Measurements from ENCODE around the gene USP21. TPM values are rescaled to one million over a fixed set of nuclear protein-coding genes. Genes with fewer than 3 reads are reported as not detected.
"Not testable (repeated sequence)": the region's sequence is repeated elsewhere in the genome, so short reads cannot be mapped to it uniquely, and the experiment has no call there.

USP21 gene
- total RNA-seq (2014; rRNA removed; shearing (Covaris generic)), result 7.9 and 10.1 TPM in 2 replicates

DNA sequence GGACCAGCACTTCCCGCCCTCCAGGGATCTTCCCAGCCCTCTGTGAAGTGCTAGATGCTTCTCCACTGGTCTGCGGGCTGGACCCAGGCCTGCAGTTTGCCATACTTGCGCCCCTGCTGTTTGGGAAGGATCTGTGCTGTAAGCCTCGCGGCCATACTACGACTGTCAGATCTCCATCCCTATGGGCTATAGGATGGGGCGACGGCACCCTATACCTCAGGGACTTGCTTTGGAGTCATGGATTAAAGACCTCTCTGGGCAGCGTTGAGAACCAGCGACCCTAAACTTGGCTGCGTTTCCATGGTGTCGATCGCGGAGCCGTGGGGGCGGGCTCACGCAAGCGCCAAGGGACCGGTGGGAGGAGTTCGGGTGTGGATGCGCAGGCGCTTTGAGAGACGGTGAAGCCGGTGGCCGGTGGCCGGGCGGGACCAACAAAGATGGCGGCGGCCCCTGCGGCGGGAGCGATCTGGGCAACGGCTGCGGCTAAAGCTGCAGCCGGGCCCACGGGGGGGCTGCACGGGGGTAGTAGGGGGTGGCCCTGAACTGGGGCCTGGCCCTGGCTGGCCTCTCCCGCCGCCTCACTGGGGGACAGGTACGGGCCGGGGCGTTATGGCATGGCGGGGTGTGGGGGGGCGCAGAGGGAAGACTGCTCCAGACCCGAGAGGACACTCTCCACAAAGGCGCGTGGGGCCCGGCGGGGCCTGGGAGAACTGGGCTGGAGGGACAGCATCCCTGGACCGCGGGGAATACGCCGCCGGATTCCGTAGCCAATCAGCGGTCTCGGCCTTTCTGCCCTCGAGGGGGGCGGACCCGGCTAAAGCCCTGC, at the start of gene USP21:
TSS of gene USP21 (plus strand) at position 414 of the 826 bp plus-strand sequence. CDS start 1,141 bp downstream, outside the sequence.
- DNase-seq (ENCODE audit: low read depth), result peak; percentile 88

GRCh38 chr1:161111117-161111516, 48.2 kb upstream of the USP21 start:
- DNase-seq (ENCODE audit: low read depth), result no peak

DNA sequence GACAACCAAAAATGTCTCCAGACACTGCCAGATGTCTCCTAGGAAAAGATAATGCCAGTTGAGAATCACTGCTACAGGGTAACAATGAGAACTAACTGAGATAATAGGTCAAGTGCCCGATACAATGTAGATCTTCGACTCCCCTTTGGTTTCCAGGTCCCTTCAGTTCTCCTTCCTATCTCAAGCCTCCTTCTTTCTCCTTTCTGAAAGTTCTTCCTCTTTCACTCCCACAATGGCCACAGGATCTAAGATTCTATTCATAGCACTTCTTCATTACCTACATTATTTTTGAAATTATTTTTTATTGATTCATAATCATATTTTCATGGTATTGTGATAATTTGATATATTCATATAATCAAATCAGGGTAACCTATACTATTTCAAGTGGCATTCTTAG, 47.8 kb upstream of the USP21 start:
- no peak for DNase-seq (ENCODE audit: low read depth)

DNA sequence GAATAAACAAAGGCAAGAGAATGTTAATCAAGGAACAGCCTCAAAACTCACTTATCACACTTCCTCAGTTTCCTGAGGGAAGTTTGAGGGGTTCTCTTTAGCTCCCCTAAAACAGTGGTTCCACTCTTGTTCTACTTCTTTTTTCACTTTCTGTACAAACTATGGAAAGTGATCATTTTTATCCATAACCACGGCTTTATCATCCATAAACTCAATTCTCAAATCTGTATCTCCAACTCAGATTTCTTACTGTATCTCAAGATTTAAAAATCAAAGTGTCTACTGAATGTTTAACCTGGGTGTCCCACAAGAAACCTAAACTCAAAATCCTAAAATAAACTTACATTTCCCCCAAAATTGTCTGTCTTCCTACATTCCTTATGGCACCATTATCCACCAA, 45.4 kb upstream of the USP21 start:
- DNase-seq (ENCODE audit: low read depth), result no peak

DNA sequence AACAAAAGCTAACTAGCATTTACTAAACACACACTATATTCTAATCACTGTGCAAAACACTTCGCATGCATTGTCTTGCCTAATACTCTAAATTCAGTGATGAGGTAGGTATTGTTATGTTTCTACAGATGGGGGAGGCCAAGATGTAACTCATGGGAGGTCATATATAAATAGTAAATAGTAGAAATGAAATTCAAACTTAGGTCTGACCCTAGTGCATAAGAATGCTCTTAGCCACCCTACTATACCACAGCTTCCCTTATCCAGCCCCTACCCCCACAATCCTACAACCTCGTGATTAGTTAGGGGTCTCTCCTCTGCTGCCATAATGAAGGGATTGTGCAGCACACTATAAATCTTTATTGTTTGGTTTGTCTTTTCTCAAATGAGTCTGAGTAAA, 44.7 kb upstream of the USP21 start:
- DNase-seq (ENCODE audit: low read depth), result no peak

DNA sequence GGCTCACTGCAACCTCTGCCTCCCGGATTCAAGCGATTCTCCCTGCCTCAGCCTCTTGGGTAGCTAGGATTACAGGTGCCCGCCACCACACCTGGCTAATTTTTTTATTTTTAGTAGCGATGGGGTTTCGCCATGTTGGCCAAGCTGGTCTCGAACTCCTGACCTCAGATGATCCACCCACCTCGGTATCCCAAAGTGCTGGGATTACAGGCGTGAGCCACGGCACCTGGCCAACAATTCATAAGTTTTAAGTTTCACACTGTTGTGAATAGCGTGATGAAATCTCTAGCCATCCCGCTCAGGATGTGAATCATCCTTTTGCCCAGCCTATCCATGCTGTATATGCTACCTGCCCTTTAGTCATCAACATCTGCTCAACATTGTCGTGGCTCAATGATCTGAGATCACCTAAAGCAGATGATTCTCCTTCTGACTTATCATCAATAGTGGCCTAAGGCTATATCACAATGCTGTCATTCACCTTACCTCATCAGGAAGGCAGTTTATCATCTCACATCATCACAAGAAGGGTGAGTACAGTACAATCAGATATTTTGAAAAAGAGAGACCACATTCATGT, 44.1 kb upstream of the USP21 start:
- DNase-seq (ENCODE audit: low read depth), result peak; percentile 93

- not testable (repeated sequence) for DNase-seq (ENCODE audit: low read depth)
These were observed 43.3 kb upstream of the USP21 start for GRCh38 chr1:161115961-161116360.

DNA sequence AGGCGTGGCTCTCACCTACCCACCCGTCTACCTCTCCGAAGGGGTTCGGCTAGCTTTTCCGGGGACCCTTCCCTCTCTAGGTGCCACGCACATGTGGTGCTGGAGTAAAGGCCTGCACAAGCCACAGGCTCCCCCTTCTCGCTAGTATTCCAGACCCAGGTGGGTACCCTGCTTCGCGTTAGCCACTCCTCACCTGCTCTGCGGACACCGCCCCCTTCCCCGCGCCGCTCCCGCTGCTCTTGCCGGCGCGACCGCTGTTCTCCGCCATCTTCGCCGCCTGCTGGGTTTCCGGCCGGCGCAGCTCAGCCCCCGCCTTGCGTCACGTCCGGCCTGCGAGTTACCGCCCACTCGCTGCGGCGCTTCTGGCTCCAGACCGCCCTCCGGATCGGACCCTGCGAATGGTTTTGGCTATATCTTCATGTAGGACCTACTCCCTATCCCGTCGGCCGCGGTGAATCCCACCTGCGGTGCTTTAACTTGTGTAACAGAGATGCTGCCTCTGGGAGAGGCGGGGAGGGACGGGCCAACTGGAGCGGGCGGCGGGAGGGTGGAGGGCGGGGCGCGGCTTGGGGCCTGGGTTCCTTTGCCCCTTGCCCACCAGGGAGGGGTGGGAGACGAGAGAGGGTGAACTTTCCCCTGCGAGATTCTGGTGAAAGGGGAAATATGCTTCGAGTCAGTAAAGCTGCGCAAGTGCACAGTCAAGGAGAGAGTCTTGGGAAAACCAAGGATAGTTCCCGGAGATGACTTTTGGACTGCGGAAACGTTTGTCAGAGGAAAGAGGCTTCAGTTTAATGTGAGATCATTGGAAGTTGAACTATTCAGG, 41.3 kb upstream of the USP21 start, which contains the start of the genes NIT1 and PFDN2:
TSS of gene NIT1 (plus strand) at position 347 of the 823 bp plus-strand sequence. CDS start at position 419, 72 bp downstream.
TSS of gene PFDN2 (minus strand) at position 279 of the 823 bp plus-strand sequence. CDS start at position 268, 11 bp downstream.
- DNase-seq (ENCODE audit: low read depth), result peak; percentile 81

DNA sequence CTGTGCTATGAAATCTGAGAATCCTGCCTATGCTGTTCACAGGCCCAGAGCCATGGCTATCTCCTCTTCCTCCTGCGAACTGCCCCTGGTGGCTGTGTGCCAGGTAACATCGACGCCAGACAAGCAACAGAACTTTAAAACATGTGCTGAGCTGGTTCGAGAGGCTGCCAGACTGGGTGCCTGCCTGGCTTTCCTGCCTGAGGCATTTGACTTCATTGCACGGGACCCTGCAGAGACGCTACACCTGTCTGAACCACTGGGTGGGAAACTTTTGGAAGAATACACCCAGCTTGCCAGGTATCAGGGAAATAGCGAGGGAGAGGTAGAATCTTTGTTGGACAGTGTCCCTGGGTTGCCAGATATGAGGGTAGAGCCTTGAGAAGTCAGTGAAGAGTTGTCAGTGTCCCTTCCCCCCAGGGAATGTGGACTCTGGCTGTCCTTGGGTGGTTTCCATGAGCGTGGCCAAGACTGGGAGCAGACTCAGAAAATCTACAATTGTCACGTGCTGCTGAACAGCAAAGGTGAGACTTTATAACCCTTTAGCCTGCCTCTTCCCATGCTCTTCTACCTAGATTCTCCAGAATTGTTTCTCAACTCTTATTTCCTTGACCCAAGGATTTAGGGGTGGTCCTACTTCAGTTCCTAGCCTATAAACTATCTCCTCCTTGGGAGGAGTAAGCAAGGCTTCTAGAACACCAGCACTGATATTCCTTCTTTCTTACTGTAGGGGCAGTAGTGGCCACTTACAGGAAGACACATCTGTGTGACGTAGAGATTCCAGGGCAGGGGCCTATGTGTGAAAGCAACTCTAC, 40.0 kb upstream of the USP21 start:
- DNase-seq (ENCODE audit: low read depth), result peak; percentile 62

GRCh38 chr1:161121042-161121650, 38.2 kb upstream of the USP21 start:
- DNase-seq (ENCODE audit: low read depth), result no peak

DNA sequence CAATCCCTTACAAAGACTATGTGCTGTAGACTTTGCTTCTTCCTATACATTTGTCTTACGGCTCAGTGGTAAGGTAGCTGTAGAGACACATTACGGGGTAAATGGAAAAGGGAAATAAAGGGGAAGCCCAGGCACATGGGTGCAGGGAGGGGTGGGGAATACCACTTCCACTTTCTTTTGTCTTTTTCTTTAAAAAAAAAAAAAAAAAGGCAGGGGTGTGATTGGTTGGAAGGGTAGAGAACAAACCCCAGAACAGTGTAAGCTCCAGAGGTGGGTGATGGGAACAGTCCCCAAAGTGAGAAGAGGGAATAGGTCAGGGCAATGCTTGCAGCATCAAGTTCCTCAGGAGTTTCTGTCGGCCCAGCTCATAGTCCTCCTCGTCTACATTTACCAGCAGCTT, 37.5 kb upstream of the USP21 start:
- no peak for DNase-seq (ENCODE audit: low read depth)

DNA sequence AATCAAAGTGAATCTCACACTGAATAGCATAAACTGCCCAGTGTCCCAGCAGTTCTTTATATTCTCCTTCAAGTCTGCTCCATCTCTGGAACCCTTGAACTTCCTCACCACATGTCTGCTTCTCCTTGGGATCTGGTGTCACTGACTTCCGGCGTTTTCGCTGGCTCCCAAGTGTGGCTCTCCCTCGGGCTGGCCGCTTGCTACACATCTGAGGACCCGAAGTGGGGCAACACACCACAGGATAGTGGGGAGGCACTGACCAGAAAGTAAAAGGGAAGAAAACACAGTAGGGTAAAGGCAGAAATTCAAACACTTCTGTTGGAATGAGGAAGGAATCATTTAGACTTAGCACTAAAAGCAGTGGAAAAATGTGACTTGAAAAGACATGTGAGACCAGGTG, 36.3 kb upstream of the USP21 start:
- DNase-seq (ENCODE audit: low read depth), result no peak

DNA sequence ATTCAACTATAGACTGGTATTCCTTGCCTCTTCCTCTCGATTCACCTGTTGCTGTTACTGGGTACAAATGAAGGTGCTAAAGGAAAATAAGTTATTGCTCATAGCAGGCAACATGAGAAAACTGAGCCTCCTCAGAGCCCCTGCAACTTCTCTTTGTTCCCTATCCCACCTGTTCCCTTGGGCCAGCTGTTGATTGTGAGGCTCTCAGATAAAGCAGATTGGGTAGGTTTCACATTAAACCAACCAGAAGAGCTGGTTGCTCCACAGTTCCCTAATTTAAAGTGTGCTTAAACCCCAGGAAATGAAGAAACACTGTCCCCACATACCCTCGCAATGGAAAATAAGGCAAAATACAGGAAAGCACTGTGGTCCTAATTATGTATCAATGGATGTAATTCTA, 31.7 kb upstream of the USP21 start:
- no peak for DNase-seq (ENCODE audit: low read depth)

GRCh38 chr1:161128591-161129420, 30.5 kb upstream of the USP21 start:
- no peak for DNase-seq (ENCODE audit: low read depth)

- no peak for DNase-seq (ENCODE audit: low read depth)
These were observed 29.0 kb upstream of the USP21 start for GRCh38 chr1:161130266-161130665.

- peak; percentile 37 for DNase-seq (ENCODE audit: low read depth)
These were observed 27.5 kb upstream of the USP21 start for GRCh38 chr1:161131523-161132409.

- DNase-seq (ENCODE audit: low read depth), result peak; percentile 97
These were observed 26.7 kb upstream of the USP21 start, which contains the start of gene DEDD for GRCh38 chr1:161132410-161133219. Gene DEDD (minus strand): TSS chr1:161132667. CDS start chr1:161124462, 8,205 bp downstream.

GRCh38 chr1:161133220-161133740, 26.0 kb upstream of the USP21 start:
- DNase-seq (ENCODE audit: low read depth), result no peak

Measured in M059J (cell line).